ENCODE data around the gene FBXL16.

- TF ChIP-seq CTCF (IDR thresholded peaks at IDR 0.05) (no peak), POLR2A (IDR thresholded peaks at IDR 0.05) (no peak)
Observed at GRCh38 chr16:644556-644955, 61.0 kb downstream of the FBXL16 start.
